Measurements from ENCODE around the gene CCR5AS.

CCR5AS gene

DNA sequence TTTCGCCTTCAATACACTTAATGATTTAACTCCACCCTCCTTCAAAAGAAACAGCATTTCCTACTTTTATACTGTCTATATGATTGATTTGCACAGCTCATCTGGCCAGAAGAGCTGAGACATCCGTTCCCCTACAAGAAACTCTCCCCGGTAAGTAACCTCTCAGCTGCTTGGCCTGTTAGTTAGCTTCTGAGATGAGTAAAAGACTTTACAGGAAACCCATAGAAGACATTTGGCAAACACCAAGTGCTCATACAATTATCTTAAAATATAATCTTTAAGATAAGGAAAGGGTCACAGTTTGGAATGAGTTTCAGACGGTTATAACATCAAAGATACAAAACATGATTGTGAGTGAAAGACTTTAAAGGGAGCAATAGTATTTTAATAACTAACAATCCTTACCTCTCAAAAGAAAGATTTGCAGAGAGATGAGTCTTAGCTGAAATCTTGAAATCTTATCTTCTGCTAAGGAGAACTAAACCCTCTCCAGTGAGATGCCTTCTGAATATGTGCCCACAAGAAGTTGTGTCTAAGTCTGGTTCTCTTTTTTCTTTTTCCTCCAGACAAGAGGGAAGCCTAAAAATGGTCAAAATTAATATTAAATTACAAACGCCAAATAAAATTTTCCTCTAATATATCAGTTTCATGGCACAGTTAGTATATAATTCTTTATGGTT, 35.9 kb downstream of the CCR5AS start, which contains the start of gene CCR5:
Gene CCR5 (plus strand): TSS at position 108 of the 680 bp plus-strand sequence. CDS start 1,957 bp downstream, outside the sequence.
- Mint-ChIP-seq H3K27me3 (peaks cover 53% of the 10 kb centered on the region), H3K4me1 (ENCODE audit: unreplicated experiment) (peaks cover 6% of the 10 kb centered on the region), H3K27ac (no peak within 1 kb of the TSS), H3K4me3 (no peak within 1 kb of the TSS), H3K9me3 (no peaks in the 10 kb centered on the region), H3K36me3 (no peaks in the 10 kb centered on the region)
- DNase-seq (ENCODE audit: extremely low spot score, unreplicated experiment): no peak
- TF ChIP-seq CTCF (conservative IDR thresholded peaks at IDR 0.05): no peak

- peaks cover 6% of the 10 kb centered on the region for H3K4me1 Mint-ChIP-seq (ENCODE audit: unreplicated experiment)
- no peak overlapping the region for H3K27ac Mint-ChIP-seq
- no peaks in the 10 kb centered on the region for H3K36me3 Mint-ChIP-seq
- H3K27me3 Mint-ChIP-seq: peaks cover 46% of the 10 kb centered on the region
- no peak for DNase-seq (ENCODE audit: extremely low spot score, unreplicated experiment)
- TF ChIP-seq CTCF (conservative IDR thresholded peaks at IDR 0.05): no peak
- H3K4me3 Mint-ChIP-seq: no peak overlapping the region
- no peaks in the 10 kb centered on the region for H3K9me3 Mint-ChIP-seq
Observed at GRCh38 chr3:46369675-46370132, 37.2 kb downstream of the CCR5AS start.

DNA sequence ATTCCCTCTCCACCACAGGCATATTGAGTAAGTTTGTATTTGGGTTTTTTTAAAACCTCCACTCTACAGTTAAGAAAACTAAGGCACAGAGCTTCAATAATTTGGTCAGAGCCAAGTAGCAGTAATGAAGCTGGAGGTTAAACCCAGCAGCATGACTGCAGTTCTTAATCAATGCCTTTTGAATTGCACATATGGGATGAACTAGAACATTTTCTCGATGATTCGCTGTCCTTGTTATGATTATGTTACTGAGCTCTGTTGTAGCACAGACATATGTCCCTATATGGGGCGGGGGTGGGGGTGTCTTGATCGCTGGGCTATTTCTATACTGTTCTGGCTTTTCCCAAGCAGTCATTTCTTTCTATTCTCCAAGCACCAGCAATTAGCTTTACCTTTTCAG, 37.7 kb downstream of the CCR5AS start:
- H3K27ac Mint-ChIP-seq: no peak overlapping the region
- DNase-seq (ENCODE audit: extremely low spot score, unreplicated experiment): no peak
- H3K9me3 Mint-ChIP-seq: no peaks in the 10 kb centered on the region
- TF ChIP-seq CTCF (conservative IDR thresholded peaks at IDR 0.05): no peak
- peaks cover 41% of the 10 kb centered on the region for H3K27me3 Mint-ChIP-seq
- H3K4me3 Mint-ChIP-seq: no peak overlapping the region
- H3K36me3 Mint-ChIP-seq: no peaks in the 10 kb centered on the region
- H3K4me1 Mint-ChIP-seq (ENCODE audit: unreplicated experiment): peaks cover 6% of the 10 kb centered on the region

GRCh38 chr3:46368569-46368968, 38.3 kb downstream of the CCR5AS start:
- no peak overlapping the region for H3K4me3 Mint-ChIP-seq
- H3K36me3 Mint-ChIP-seq: no peaks in the 10 kb centered on the region
- DNase-seq (ENCODE audit: extremely low spot score, unreplicated experiment): no peak
- H3K9me3 Mint-ChIP-seq: no peaks in the 10 kb centered on the region
- H3K27ac Mint-ChIP-seq: no peak overlapping the region
- H3K4me1 Mint-ChIP-seq (ENCODE audit: unreplicated experiment): peaks cover 6% of the 10 kb centered on the region
- H3K27me3 Mint-ChIP-seq: peaks cover 35% of the 10 kb centered on the region
- peak; percentile 27 for TF ChIP-seq CTCF (conservative IDR thresholded peaks at IDR 0.05)

DNA sequence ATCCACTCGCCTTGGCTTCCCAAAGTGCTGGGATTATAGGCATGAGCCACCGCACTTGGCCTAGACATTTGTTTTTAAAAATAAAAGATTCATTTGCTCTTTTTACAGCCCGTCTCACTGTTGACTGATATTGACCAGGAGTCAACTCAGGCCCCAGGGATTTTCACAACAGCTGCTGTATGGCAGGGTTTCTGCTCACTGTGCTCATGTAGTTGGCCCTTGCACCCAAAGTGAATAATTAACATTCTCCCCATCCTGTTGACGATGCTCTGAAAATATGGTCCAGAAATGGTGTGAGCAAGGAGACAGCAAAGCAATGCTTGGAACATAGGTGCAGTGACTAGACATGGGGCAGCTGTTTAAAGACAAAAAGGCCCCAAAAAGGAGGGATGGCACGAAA, 39.1 kb downstream of the CCR5AS start:
- H3K4me1 Mint-ChIP-seq (ENCODE audit: unreplicated experiment): peaks cover 6% of the 10 kb centered on the region
- TF ChIP-seq CTCF (conservative IDR thresholded peaks at IDR 0.05): no peak
- H3K9me3 Mint-ChIP-seq: no peaks in the 10 kb centered on the region
- no peak overlapping the region for H3K4me3 Mint-ChIP-seq
- H3K27ac Mint-ChIP-seq: no peak overlapping the region
- H3K27me3 Mint-ChIP-seq: peaks cover 27% of the 10 kb centered on the region
- H3K36me3 Mint-ChIP-seq: no peaks in the 10 kb centered on the region
- no peak for DNase-seq (ENCODE audit: extremely low spot score, unreplicated experiment)
